RWPE2 (cell line): ENCODE data around the gene CBR4.

Experiments used
- ATAC-seq: fragments of 200-7000 bp; cut with Tn5 transposase; 3 replicates; pipeline ENCODE4 v1.9.1; 2021; ENCODE audit warnings: low read depth
- DNase-seq: peaks from one replicate; pipeline ENCODE4 v3.0.0-alpha.2; 2020; ENCODE audit warnings: low spot score
- H3K27ac ChIP-seq: fragments of 450-650 bp; 2 replicates; pipeline ENCODE4 v1.5.1; 2017; ENCODE audit warnings: mild to moderate bottlenecking; ENCODE audit not compliant: poor library complexity, severe bottlenecking
- H3K27me3 ChIP-seq: fragments of 250-450 bp; sonication (Bioruptor Pico); 2 replicates; pipeline ENCODE4 v1.5.1; 2021; ENCODE audit warnings: mild to moderate bottlenecking, moderate library complexity; ENCODE audit not compliant: insufficient read depth, poor library complexity, severe bottlenecking
- H3K36me3 ChIP-seq: fragments of 250-450 bp; sonication (Bioruptor Pico); 2 replicates; pipeline ENCODE4 v1.5.1; 2020; ENCODE audit warnings: low read depth, mild to moderate bottlenecking, moderate library complexity
- H3K4me1 ChIP-seq: fragments of 250-450 bp; sonication (Bioruptor Pico); 2 replicates; pipeline ENCODE4 v1.5.1; 2021; ENCODE audit warnings: mild to moderate bottlenecking, moderate library complexity; ENCODE audit not compliant: insufficient read depth, poor library complexity, severe bottlenecking
- H3K4me3 ChIP-seq: fragments of 250-450 bp; sonication (Bioruptor Pico); 2 replicates; pipeline ENCODE4 v1.5.1; 2021; ENCODE audit warnings: mild to moderate bottlenecking, moderate library complexity; ENCODE audit not compliant: severe bottlenecking
- H3K9me3 ChIP-seq: fragments of 250-450 bp; sonication (Bioruptor Pico); 2 replicates; pipeline ENCODE4 v1.5.1; 2021; ENCODE audit warnings: mild to moderate bottlenecking, moderate library complexity; ENCODE audit not compliant: severe bottlenecking
- CTCF ChIP-seq: fragments of 450-650 bp; IDR thresholded peaks from one replicate; pipeline ENCODE4 v1.5.1; 2017; ENCODE audit warnings: mild to moderate bottlenecking, moderate library complexity; ENCODE audit not compliant: poor library complexity, severe bottlenecking

CBR4 gene

GRCh38 chr4:169029947-169030346 is 19.9 kb upstream of the CBR4 start:
- Histone ChIP-seq H3K27ac (no peak overlapping the region), H3K4me3 (no peak overlapping the region)
- ATAC-seq, result no peak

GRCh38 chr4:169027663-169028062 is 17.6 kb upstream of the CBR4 start:
- Histone ChIP-seq H3K36me3 (no peaks in the 10 kb centered on the region), H3K4me3 (no peak overlapping the region), H3K27me3 (no peaks in the 10 kb centered on the region), H3K4me1 (peaks cover 7% of the 10 kb centered on the region), H3K27ac (no peak overlapping the region), H3K9me3 (no peaks in the 10 kb centered on the region)
- no peak for TF ChIP-seq CTCF
- DNase-seq (no peak), ATAC-seq (no peak)

More at GRCh38 chr4:169029947-169030346, 19.9 kb upstream of the CBR4 start:
- Histone ChIP-seq H3K9me3 (no peaks in the 10 kb centered on the region), H3K27me3 (no peaks in the 10 kb centered on the region), H3K4me1 (peaks cover 13% of the 10 kb centered on the region), H3K36me3 (no peaks in the 10 kb centered on the region; the same call in 1 of the 2 replicates)
- no peak for DNase-seq
- no peak for TF ChIP-seq CTCF

- no peak for ATAC-seq
These were observed 15.1 kb upstream of the CBR4 start for GRCh38 chr4:169025184-169025583.

GRCh38 chr4:169024762-169025161 is 14.7 kb upstream of the CBR4 start:
- no peak overlapping the region for H3K27ac ChIP-seq
- peak; percentile 83 for TF ChIP-seq CTCF
- H3K4me1 ChIP-seq, result no peaks in the 10 kb centered on the region
- H3K9me3 ChIP-seq, result no peaks in the 10 kb centered on the region
- H3K27me3 ChIP-seq, result no peaks in the 10 kb centered on the region
- no peak for DNase-seq
- H3K36me3 ChIP-seq, result no peaks in the 10 kb centered on the region
- no peak overlapping the region for H3K4me3 ChIP-seq
- ATAC-seq, result peak; percentile 75; the same call in 1 of the 3 replicates

More at GRCh38 chr4:169025184-169025583, 15.1 kb upstream of the CBR4 start:
- no peak for TF ChIP-seq CTCF
- no peaks in the 10 kb centered on the region for H3K4me1 ChIP-seq
- no peaks in the 10 kb centered on the region for H3K27me3 ChIP-seq
- no peaks in the 10 kb centered on the region for H3K9me3 ChIP-seq
- H3K36me3 ChIP-seq, result no peaks in the 10 kb centered on the region
- H3K27ac ChIP-seq, result no peak overlapping the region
- H3K4me3 ChIP-seq, result no peak overlapping the region
- no peak for DNase-seq

- Histone ChIP-seq H3K9me3 (no peaks in the 10 kb centered on the region), H3K27me3 (no peaks in the 10 kb centered on the region), H3K27ac (no peak overlapping the region), H3K36me3 (no peaks in the 10 kb centered on the region), H3K4me1 (peaks cover 11% of the 10 kb centered on the region), H3K4me3 (no peak overlapping the region)
- TF ChIP-seq CTCF, result no peak
- no peak for DNase-seq
- no peak for ATAC-seq
These were observed 8.4 kb upstream of the CBR4 start for GRCh38 chr4:169018406-169018805.
